ENCODE results near the gene SPATA33.
A peak's percentile ranks its signal among the peaks of the same experiment; 100 is the strongest.

Gene SPATA33

GRCh38 chr16:89707695-89708094 is 50.1 kb downstream of the SPATA33 start:
- Histone ChIP-seq H3K27me3 (ENCODE audit: control insufficient read depth, insufficient read depth, low read length) (no peaks in the 10 kb centered on the region), H3K9ac (ENCODE audit: low read depth, low read length) (no peak overlapping the region), H3K9me3 (replicated peaks; ENCODE audit: low read length) (no peaks in the 10 kb centered on the region), H3K4me3 (ENCODE audit: low read length) (no peak overlapping the region), H3K4me2 (ENCODE audit: low read length) (no peak overlapping the region), H3K36me3 (ENCODE audit: insufficient read depth, low read length) (peaks cover 14% of the 10 kb centered on the region), H3K4me1 (ENCODE audit: control insufficient read depth, insufficient read depth, low read length) (peaks cover 9% of the 10 kb centered on the region)

DNA sequence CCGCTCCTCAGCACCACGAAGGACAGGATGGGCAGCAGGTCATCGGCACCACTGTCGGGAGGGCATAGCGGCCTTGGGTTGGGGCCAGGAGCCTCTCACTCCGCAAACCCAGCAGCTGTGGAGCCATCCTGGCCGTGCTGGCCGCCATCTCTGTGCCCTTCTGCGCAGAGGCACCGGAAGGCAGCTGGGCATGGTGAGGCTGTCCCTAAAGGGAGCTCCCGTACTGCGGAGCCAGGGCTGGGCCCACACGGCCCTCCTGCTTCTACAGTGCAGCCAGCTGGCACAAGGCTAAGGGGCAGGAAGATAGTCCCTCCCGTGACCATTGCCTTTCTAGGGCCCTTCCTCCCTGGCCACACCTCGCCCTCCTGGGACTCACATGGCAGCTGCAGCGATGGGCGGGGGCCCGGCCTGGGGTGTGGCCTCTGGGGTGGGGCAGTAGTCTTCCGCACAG is 50.9 kb downstream of the SPATA33 start:
- H3K36me3 ChIP-seq (ENCODE audit: insufficient read depth, low read length) = peaks cover 14% of the 10 kb centered on the region
- no peak overlapping the region for H3K4me3 ChIP-seq (ENCODE audit: low read length)
- H3K27me3 ChIP-seq (ENCODE audit: control insufficient read depth, insufficient read depth, low read length) = no peaks in the 10 kb centered on the region
- no peak overlapping the region for H3K9ac ChIP-seq (ENCODE audit: low read depth, low read length)
- H3K9me3 ChIP-seq (replicated peaks; ENCODE audit: low read length) = no peaks in the 10 kb centered on the region
- H3K4me1 ChIP-seq (ENCODE audit: control insufficient read depth, insufficient read depth, low read length) = peaks cover 9% of the 10 kb centered on the region
- H3K4me2 ChIP-seq (ENCODE audit: low read length) = no peak overlapping the region

DNA sequence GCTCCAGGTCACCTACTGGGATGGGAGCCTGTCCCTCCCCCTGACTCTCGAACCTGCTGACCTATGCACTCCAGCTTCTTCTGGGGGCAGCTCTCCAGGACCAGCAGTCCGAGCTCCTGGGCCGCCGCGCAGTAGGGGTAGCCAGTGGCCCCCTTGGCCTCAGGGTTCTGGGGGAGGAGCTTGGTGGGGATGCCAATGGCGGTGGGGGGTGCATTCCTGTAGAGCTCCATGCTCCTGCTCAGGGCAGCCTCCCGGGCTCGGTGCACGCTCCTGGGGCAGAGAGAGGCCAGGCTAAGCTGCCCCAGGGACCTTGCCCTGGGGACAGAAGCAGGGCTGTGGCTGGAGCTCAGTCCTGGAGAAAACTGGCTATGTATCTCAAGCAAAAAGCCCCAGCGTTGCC is 51.5 kb downstream of the SPATA33 start:
- H3K4me3 ChIP-seq (ENCODE audit: low read length) = no peak overlapping the region
- peaks cover 9% of the 10 kb centered on the region for H3K4me1 ChIP-seq (ENCODE audit: control insufficient read depth, insufficient read depth, low read length)
- peaks cover 14% of the 10 kb centered on the region for H3K36me3 ChIP-seq (ENCODE audit: insufficient read depth, low read length)
- H3K9me3 ChIP-seq (replicated peaks; ENCODE audit: low read length) = no peaks in the 10 kb centered on the region
- no peak overlapping the region for H3K9ac ChIP-seq (ENCODE audit: low read depth, low read length)
- no peak overlapping the region for H3K4me2 ChIP-seq (ENCODE audit: low read length)
- no peaks in the 10 kb centered on the region for H3K27me3 ChIP-seq (ENCODE audit: control insufficient read depth, insufficient read depth, low read length)

GRCh38 chr16:89709716-89710432 is 52.2 kb downstream of the SPATA33 start:
- no peaks in the 10 kb centered on the region for H3K9me3 ChIP-seq (replicated peaks; ENCODE audit: low read length)
- no peak overlapping the region for H3K4me3 ChIP-seq (ENCODE audit: low read length)

DNA sequence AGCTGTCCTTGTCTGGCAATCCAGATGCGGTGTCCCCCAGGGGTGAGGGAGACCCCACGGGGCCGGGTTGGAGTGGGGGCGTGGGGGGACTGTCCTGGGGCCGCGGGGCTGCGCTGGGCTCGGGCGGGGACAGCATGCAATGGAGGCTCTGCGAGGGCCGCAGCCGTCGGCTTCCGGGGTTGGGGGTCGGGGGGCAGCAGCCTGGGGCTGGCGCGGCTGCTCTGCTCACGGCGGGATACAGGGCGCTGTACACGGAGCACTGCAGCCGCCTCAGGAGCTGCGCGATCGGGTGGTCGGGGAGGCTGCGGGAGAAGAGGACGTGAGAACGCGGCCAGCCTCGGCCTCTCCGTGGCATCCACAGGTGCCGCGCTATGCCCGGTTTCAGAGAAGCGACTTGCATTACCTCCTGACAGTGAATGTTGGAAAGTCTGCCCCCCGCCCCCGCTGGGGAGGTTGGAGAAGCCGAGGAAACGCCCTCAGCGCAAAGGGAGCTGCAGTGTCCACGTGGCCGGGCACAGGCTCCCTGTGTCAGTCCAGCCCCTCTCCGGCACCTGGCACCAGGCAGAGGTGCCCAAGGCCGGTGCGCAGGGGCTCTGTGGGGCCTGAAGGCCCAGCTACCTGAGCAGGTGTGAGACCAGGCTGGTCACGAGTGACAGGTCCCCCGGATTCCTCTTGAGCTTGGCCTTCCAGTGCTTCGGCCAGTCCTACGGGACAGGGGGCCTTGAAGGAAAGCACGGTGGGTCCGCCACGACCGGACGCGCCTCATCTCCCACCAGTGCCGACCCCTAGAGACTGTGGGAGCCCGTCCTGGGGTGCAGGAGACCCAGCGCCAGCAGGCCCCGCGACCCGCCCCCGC is 53.3 kb downstream of the SPATA33 start:
- no peaks in the 10 kb centered on the region for H3K9me3 ChIP-seq (replicated peaks; ENCODE audit: low read length)
- H3K36me3 ChIP-seq (ENCODE audit: insufficient read depth, low read length) = peaks cover 14% of the 10 kb centered on the region
- no peak overlapping the region for H3K4me3 ChIP-seq (ENCODE audit: low read length)
- no peak overlapping the region for H3K4me2 ChIP-seq (ENCODE audit: low read length)
- H3K4me1 ChIP-seq (ENCODE audit: control insufficient read depth, insufficient read depth, low read length) = peaks cover 6% of the 10 kb centered on the region
- H3K27me3 ChIP-seq (ENCODE audit: control insufficient read depth, insufficient read depth, low read length) = no peaks in the 10 kb centered on the region
- H3K9ac ChIP-seq (ENCODE audit: low read depth, low read length) = no peak overlapping the region

More at GRCh38 chr16:89709716-89710432, 52.2 kb downstream of the SPATA33 start:
- Histone ChIP-seq H3K9ac (ENCODE audit: low read depth, low read length) (no peak overlapping the region), H3K27me3 (ENCODE audit: control insufficient read depth, insufficient read depth, low read length) (no peaks in the 10 kb centered on the region), H3K36me3 (ENCODE audit: insufficient read depth, low read length) (peaks cover 14% of the 10 kb centered on the region), H3K4me1 (ENCODE audit: control insufficient read depth, insufficient read depth, low read length) (peaks cover 9% of the 10 kb centered on the region), H3K4me2 (ENCODE audit: low read length) (no peak overlapping the region)

DNA sequence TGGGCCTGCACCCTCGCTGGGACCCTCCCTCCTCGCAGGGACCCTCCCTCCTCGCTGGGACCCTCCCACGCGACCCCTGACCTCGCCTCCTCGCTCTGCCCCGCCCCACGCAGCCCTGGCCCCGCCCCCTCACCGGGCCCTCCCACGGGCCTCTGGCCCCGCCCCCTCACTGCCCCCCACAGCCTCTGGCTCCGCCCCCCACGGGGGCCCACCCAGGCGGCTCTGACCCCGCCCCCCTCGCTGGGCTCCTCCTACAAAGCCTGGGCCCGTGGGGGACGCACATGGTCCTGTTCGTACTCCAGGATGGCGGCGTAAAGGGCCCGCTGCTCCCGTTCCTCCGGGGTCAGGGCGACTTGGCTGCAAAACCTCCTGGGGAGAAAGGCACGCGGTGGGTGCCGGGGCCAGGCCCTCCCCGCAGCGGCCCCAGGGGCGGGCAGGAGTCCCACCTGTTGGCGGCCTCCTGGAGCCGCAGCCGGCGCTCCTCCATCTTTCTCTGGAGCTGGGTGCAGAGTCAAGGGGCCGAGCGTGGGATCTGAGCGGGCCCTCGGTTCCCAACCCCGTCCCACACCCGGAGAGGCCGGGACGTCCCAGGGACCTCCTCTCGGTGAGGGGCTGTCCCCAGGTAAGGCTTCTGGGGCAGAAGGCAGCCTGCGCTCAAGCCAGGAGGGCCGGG is 54.1 kb downstream of the SPATA33 start:
- H3K27me3 ChIP-seq (ENCODE audit: control insufficient read depth, insufficient read depth, low read length) = no peaks in the 10 kb centered on the region
- H3K4me1 ChIP-seq (ENCODE audit: control insufficient read depth, insufficient read depth, low read length) = no peaks in the 10 kb centered on the region
- H3K4me3 ChIP-seq (ENCODE audit: low read length) = peak overlapping the region; percentile 59
- peaks cover 17% of the 10 kb centered on the region for H3K36me3 ChIP-seq (ENCODE audit: insufficient read depth, low read length)
- H3K4me2 ChIP-seq (ENCODE audit: low read length) = peak overlapping the region; percentile 79
- peak overlapping the region; percentile 59 for H3K9ac ChIP-seq (ENCODE audit: low read depth, low read length)
- no peaks in the 10 kb centered on the region for H3K9me3 ChIP-seq (replicated peaks; ENCODE audit: low read length)

DNA sequence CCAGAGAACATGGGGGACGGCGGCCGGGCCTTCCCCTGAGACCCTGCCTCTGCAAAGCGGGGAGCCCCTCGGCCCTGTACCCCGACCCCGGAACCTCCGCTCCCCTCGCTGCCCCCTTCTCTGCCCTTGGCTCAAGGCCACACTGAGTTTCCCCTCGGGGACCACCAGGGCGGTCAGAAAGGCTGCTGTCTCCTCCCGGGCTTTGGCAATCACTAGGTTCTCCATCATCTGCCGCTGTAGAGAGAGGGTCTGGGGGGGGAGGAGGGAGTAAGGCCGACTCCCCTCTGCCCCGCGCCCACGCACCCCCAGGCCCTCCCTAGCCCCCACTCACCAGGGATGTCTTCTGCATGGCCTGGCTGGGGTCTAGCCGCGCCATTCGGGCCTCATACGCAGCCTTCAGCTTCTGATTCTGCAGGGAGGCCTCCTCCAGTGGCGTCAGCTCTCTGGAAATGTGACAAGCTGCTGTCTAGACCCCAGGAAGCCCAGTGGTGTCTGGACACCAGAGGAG is 54.7 kb downstream of the SPATA33 start:
- Histone ChIP-seq H3K4me2 (ENCODE audit: low read length) (peak overlapping the region; percentile 79), H3K27me3 (ENCODE audit: control insufficient read depth, insufficient read depth, low read length) (no peaks in the 10 kb centered on the region), H3K4me1 (ENCODE audit: control insufficient read depth, insufficient read depth, low read length) (no peaks in the 10 kb centered on the region), H3K4me3 (ENCODE audit: low read length) (peak overlapping the region; percentile 59), H3K36me3 (ENCODE audit: insufficient read depth, low read length) (peaks cover 17% of the 10 kb centered on the region), H3K9me3 (replicated peaks; ENCODE audit: low read length) (no peaks in the 10 kb centered on the region), H3K9ac (ENCODE audit: low read depth, low read length) (peak overlapping the region; percentile 59)

DNA sequence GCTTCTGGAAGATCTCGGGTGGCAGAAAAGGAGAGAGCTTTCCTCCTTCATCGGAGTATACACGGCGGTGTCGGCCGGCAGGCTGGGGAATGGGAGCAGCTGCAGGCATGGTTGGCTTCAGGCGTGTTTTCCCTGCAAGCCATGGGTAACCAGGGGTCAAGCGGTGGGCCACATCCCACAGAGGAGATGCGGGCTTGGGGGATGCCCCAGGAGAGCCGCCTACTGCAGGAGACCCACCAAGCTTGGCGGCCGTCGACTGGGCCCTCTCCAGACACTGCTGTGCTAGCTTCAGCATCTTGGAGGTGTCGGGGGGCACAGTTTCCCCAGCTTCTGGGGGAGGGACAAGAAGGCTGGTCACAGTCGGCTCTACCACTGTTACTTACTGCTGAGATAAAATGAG is 58.9 kb downstream of the SPATA33 start:
- no peak overlapping the region for H3K9ac ChIP-seq (ENCODE audit: low read depth, low read length)
- H3K4me1 ChIP-seq (ENCODE audit: control insufficient read depth, insufficient read depth, low read length) = peaks cover 21% of the 10 kb centered on the region
- no peak overlapping the region for H3K4me3 ChIP-seq (ENCODE audit: low read length)
- H3K9me3 ChIP-seq (replicated peaks; ENCODE audit: low read length) = no peaks in the 10 kb centered on the region
- H3K36me3 ChIP-seq (ENCODE audit: insufficient read depth, low read length) = peaks cover 2% of the 10 kb centered on the region
- no peaks in the 10 kb centered on the region for H3K27me3 ChIP-seq (ENCODE audit: control insufficient read depth, insufficient read depth, low read length)
- H3K4me2 ChIP-seq (ENCODE audit: low read length) = no peak overlapping the region

- Histone ChIP-seq H3K4me3 (ENCODE audit: low read length) (no peak overlapping the region), H3K9me3 (replicated peaks; ENCODE audit: low read length) (no peaks in the 10 kb centered on the region), H3K27me3 (ENCODE audit: control insufficient read depth, insufficient read depth, low read length) (no peaks in the 10 kb centered on the region), H3K36me3 (ENCODE audit: insufficient read depth, low read length) (peaks cover 2% of the 10 kb centered on the region), H3K9ac (ENCODE audit: low read depth, low read length) (no peak overlapping the region), H3K4me2 (ENCODE audit: low read length) (no peak overlapping the region), H3K4me1 (ENCODE audit: control insufficient read depth, insufficient read depth, low read length) (peaks cover 21% of the 10 kb centered on the region)
Measured at GRCh38 chr16:89716916-89717687, 59.5 kb downstream of the SPATA33 start.

DNA sequence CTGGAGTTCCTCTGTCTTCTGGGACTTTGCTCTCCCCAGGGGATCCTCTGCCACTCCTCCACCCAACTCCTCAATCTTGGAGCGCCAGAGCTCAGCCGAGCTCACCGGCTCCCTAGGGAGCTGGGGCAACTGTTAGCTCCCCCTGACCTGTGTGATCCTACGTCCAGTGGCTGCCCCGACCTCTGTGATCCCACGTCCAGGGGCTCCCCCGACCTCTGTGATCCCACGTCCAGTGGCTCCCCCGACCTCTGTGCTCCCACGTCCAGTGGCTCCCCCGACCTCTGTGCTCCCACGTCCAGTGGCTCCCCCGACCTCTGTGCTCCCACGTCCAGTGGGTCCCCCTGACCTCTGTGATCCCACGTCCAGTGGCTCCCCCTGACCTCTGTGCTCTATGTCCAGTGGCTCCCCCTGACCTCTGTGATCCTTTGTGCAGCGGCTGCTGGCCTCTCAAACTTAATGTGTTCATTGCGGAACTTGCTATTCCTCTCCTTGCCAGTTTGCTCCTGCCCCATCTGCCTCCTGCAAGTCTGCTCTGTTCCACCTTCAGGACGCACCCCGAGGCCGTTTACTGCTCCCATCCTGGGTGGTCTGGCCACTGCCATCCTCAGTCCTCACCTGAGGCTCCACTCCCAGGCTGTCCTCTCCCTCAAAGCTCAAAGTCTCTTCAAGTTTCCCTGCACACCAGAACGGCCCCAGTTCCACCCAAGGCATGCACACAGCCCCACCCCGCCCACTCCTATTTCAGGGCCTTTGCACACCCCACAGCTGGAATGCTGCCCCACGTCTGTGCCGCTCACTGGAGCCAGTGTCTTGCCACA is 60.3 kb downstream of the SPATA33 start:
- Histone ChIP-seq H3K9ac (ENCODE audit: low read depth, low read length) (no peak overlapping the region), H3K36me3 (ENCODE audit: insufficient read depth, low read length) (peaks cover 6% of the 10 kb centered on the region), H3K4me3 (ENCODE audit: low read length) (no peak overlapping the region), H3K4me2 (ENCODE audit: low read length) (no peak overlapping the region), H3K27me3 (ENCODE audit: control insufficient read depth, insufficient read depth, low read length) (no peaks in the 10 kb centered on the region), H3K4me1 (ENCODE audit: control insufficient read depth, insufficient read depth, low read length) (peaks cover 28% of the 10 kb centered on the region), H3K9me3 (replicated peaks; ENCODE audit: low read length) (no peaks in the 10 kb centered on the region)
